ENCODE results near the gene SRCAP. TPM values are rescaled to one million over a fixed set of nuclear protein-coding genes. Genes with fewer than 3 reads are reported as not detected.
A peak's percentile ranks its signal among the peaks of the same experiment; 100 is the strongest.

SRCAP gene
- 10 to 100 TPM; 38.6 to 55.8 (median 43.9) TPM for polyA plus RNA-seq (ENCODE audit: insufficient read length in 3 of 3)
- long read RNA-seq, donor 1, partial matches to known transcripts = 0 of 2 reads
- long read RNA-seq, donor 1, other reads (novel, unspliced or antisense) = 0 of 2 reads
- long read RNA-seq, donor 2, partial matches to known transcripts = 14 of 14 reads
- long read RNA-seq, donor 2, other reads (novel, unspliced or antisense) = 0 of 14 reads
- long read RNA-seq, donor 3, partial matches to known transcripts = 0 of 4 reads
- long read RNA-seq, donor 3, other reads (novel, unspliced or antisense) = 0 of 4 reads
- long read RNA-seq, donor 4, partial matches to known transcripts = 7 of 11 reads
- long read RNA-seq, donor 4, other reads (novel, unspliced or antisense) = 0 of 11 reads
- long read RNA-seq, donor 5, partial matches to known transcripts = 7 of 9 reads
- long read RNA-seq, donor 5, other reads (novel, unspliced or antisense) = 0 of 9 reads
- long read RNA-seq, donor 6, partial matches to known transcripts = 8 of 12 reads
- long read RNA-seq, donor 6, other reads (novel, unspliced or antisense) = 0 of 12 reads
- long read RNA-seq, donor 7, partial matches to known transcripts = 26 of 30 reads
- long read RNA-seq, donor 7, other reads (novel, unspliced or antisense) = 0 of 30 reads
- long read RNA-seq, donor 8, partial matches to known transcripts = 0 of 3 reads
- long read RNA-seq, donor 8, other reads (novel, unspliced or antisense) = 0 of 3 reads
- long read RNA-seq, donor 9, transcript SRCAP-203 (4 exons, 836 nt) = major isoform, 6 of 6 reads
- long read RNA-seq, donor 9, partial matches to known transcripts = 0 of 6 reads
- long read RNA-seq, donor 9, other reads (novel, unspliced or antisense) = 0 of 6 reads
- long read RNA-seq, donor 10, partial matches to known transcripts = 10 of 14 reads
- long read RNA-seq, donor 10, other reads (novel, unspliced or antisense) = 0 of 14 reads
- long read RNA-seq, donor 11, transcript SRCAP-203 (4 exons, 836 nt) = major isoform, 6 of 21 reads
- long read RNA-seq, donor 11, partial matches to known transcripts = 15 of 21 reads
- long read RNA-seq, donor 11, other reads (novel, unspliced or antisense) = 0 of 21 reads
- long read RNA-seq, donor 12, transcript SRCAP-203 (4 exons, 836 nt) = major isoform, 5 of 25 reads
- long read RNA-seq, donor 12, partial matches to known transcripts = 20 of 25 reads
- long read RNA-seq, donor 12, other reads (novel, unspliced or antisense) = 0 of 25 reads
- long read RNA-seq, donor 13, transcript SRCAP-203 (4 exons, 836 nt) = major isoform, 5 of 49 reads
- long read RNA-seq, donor 13, partial matches to known transcripts = 44 of 49 reads
- long read RNA-seq, donor 13, other reads (novel, unspliced or antisense) = 0 of 49 reads
- long read RNA-seq, donor 14 = 0 reads
- long read RNA-seq, donor 15 = 0 reads
- long read RNA-seq, donor 16, partial matches to known transcripts = 12 of 14 reads
- long read RNA-seq, donor 16, other reads (novel, unspliced or antisense) = 0 of 14 reads

DNA sequence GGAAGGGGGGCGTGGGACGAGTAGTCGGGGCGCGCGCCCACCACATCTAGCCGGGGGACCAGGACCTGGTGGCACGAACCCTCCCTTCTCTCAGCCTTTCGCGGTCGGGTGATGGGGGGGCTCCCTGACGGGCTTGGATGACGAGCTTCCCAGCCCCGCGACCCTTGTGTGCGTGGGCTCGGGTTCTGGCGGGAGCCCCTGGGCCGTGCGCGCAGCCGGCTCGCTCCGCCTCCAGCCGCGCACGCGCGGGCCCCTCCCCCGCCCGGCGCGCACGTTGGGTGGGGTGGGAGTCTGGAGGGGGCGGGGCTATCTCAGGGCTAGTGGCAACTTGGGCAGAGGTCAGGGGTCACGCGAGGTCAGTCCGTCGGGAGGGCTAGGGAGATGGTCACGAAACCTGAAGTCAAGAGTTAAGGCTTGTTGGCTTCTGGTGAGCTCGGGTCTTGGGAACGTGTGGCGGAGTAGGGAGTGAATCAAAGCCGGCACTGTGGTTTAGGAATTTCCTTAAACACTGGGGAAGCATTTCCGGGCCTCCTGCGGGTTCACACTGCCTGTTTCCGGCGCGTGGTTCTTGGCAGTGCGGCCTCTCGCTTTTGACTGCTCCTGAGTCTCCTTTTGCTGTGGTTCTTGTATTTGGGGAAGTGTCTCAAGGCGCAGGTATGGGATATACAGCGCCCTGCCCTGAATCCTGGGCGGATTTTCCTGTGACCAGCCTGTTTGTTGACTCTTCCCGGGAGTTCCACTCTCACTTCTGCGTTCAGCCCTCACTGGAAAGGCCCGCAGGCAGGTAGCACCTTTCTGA, at the start of gene SRCAP:
Gene SRCAP (plus strand): TSS at position 356 of the 799 bp plus-strand sequence. CDS start 1,654 bp downstream, outside the sequence.
- DNase-seq = peak; percentile 85

DNA sequence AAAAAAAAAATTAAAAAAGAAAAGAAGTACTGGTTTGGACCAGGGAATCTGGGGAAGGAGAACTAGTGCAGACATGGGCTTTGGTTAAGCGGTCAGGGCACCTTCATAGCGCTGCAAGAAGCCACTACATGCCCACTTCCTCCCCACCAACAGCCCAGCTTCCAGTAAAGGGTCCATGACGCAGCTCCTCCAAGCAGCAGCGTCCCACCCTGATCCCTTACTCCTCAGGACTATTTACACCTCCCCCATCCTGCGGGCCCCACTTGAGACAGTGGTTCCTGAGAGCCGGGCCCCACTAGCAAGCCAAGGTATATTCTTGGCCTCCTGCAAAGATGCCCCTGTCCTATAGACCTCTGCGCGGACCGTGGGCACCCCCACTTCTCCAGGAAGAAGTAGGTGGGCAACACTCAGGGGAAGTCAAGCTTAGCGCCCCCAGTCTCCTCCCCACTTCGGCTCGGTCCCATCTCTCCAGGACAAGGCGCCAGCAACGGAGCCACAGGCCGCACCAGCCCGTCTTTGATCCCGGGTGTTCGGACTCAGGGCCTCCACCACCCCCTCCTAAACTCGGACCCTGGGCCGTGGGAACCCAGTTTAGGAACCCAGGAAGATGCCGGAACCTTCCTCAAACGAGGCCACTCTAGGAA, 49.1 kb upstream of the SRCAP start:
- no peak for DNase-seq

DNA sequence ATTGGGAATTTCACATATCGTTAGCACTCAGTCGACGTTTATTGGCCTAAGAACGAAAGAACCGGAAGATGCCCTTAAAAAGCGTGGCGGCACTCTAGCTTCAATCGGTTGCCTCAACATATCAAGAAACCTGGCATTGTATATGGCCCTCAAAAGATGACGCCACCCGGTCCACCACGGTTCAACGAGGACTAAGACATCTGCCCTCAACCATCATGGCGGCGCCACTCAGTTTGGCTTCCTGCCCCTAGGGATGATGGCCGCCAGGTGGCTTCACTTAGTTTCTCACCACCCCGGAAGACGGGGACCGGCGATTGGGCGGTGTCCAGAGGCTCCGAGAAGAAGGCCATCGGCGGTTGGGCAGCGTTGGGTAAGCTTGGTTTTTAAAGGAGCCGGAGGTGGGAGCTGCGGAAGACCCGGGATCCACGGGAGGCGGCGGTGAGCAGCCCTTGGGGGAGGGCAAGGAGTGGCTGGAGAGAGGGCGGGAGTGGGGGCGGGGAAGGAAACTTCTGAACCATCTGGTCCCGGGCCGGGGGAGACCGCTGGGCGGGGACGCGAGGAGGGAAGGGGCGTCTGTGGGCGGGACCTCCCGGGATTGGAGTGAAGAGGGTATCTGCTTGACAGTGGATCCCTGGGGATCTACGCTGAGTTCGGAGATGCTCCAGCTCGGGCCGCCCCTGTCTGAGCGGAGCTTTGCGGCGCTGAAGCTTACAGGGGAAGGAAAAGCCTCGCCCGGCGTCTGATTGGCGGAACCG, 48.4 kb upstream of the SRCAP start, which contains the start of gene PRR14:
Gene PRR14 (plus strand): TSS at position 592 of the 755 bp plus-strand sequence. CDS start 686 bp downstream, outside the sequence.
- peak; percentile 100 for DNase-seq

DNA sequence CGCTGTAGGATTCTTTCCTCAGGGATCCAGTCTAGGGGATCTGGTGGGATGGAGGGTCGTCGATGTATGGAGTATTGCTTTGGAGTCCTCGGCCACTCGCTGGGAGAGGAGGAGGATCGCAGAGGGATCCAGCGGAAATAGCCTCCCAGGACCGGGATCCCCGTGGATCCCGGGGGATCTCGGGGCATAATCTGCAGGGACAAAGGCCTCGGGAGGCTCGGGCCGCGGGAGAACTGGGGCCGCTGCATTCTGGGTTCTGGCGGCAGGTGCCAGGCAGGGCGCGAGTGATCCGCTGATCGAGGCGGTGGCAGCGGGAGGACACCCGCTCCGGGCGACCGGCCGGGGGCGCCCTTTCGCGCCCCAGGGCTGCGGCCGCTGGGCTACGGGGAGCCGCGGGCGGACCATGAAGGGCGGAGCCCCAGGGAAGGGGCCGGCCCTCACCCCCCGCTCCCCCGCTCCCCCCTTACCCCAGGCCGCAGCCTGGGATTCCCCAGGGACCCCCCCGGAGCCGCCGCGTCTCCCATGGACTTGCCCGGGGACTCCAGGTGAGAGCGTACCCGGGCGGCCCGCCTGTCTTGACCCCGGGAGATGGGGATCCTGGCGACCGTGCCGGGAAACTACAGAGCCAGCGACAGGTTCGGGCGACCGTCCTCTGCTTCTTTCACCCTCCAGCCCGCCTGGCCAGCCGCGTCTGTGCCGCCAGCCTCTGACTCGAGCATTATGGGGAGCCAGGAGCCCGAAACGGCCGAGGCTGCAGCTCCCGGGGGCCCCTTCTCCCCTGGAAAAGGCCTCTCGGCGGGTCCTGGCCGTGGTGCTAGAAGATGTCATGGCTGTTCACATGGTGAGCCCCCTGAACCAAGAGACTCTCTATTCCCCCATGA, 47.6 kb upstream of the SRCAP start:
- DNase-seq = peak; percentile 43

DNA sequence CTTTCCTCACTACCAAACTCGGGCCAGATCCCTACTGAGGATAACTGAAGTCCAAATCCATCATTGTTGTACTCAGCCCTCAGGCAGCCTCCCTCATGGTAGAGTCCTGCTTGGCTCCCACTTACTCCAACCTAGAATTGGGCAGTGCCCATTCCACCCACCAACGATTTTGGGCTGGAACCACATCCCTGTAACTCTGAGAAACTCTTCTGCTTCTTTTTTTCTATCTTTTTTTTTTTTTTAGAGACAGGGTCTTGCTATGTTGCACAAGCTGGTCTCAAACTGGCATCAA, 47.0 kb upstream of the SRCAP start:
- no peak for DNase-seq

DNA sequence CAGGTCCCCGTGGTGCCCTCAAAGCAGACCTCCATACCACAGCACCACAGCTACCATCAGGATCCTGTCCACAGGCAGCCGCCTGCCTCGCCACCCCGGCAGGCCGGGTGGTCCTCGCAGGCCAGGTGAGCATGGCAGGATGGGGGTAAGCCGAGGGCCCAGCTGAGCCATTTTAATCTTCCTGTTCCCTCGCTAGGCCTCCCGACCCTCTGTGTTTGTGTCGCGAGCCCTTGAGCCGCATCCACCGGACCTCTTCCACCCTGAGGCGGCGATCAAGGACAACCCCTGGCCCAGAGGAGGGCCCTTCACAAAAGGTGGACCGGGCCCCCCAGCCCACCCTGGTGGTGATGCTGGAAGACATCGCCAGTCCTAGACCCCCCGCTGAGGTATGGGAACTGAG, 46.3 kb upstream of the SRCAP start:
- DNase-seq = no peak

DNA sequence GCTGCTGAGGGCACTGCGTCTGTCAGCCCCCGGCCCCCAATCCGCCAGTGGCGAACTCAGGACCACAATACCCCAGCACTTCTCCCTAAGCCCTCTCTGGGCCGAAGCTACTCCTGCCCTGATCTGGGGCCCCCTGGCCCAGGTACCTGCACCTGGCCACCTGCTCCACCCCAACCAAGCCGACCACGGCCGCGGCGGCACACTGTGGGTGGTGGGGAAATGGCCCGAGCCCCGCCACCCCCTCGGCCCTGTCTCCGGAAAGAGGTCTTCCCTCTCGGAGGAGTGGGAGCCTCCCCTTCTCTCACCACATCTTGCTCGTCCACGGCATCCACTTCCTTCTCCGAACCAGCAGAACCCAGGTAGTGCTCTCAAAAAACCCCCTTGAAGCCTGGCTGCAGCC, 44.1 kb upstream of the SRCAP start:
- no peak for DNase-seq

DNA sequence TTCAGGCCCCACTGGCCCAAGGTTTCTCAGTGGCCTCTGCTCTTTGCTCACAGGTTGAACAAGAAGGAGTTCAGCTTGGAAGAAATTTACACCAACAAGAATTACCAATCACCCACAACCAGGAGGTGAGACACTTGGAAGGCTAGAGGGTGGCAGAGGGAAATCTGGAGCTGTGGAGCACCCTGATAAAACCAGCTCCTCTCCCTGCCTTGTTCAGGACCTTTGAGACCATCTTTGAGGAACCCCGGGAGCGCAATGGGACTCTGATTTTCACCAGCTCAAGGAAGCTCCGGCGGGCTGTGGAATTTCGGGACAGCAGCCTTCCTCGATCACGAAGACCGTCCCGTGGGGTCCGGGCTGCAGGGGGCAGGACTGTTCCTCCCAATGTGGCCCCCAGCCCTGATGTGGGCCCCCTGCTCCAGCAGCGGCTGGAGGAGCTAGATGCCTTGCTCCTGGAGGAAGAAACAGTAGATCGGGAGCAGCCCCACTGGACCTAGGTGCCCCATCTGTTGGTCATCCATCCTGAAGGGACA, 43.1 kb upstream of the SRCAP start:
- DNase-seq = no peak

DNA sequence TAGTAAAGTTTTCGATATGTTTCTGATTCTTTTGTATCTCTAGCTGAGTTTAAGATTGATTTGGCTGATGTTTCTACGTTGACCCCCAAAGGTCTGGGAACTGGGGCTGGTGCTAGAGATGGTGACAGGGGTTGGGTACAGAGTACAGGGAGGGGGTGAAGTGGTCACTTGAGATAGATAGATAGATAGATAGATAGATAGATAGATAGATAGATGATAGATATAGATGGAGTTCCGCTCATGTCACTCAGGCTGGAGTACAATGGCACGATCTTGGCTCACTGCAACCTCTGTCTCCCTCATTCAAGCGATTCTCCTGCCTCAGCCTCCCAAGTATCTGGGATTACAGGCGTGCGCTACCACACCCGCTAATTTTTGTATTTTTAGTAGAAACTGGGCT, 42.6 kb upstream of the SRCAP start:
- DNase-seq = no peak

DNA sequence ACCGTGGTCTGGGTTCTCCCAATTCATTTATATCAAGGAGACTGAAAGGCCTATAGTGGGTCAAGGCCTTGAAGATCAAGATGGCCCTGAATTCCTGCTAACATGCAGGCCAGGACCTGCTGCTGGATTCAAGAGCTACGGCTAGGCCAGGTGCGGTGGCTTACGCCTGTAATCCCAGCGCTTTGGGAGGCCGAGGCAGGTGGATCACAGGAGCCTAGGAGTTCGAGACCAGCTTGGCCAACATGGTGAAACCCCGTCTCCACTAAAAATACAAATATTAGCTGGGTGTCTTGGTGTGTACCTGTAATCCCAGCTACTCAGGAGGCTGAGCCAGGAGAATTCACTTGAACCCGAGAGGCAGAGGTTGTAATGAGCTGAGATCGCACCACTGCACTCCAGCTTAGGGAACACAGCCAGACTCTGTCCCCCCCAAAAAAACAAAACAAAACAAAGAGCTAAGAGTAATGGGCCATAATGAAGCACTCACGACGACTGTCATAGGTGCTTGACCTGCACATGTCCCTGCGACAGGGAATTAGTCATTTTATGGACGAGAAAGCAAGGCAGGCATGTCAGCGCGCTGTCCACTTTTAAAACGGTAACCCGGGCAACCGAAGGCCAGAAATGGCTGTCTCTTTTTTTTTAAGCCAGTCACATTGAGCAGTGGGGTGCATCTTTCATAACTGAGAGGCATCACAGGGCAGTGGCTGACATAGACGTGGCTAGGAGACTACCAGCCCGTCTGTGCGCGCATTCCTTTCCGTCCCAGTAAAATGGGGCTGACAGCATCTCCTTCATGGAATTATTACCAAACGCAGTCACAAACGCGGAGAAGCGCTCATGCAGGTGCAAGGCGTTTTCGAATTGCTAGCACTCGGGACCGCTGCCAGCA, 41.8 kb upstream of the SRCAP start:
- DNase-seq = no peak

DNA sequence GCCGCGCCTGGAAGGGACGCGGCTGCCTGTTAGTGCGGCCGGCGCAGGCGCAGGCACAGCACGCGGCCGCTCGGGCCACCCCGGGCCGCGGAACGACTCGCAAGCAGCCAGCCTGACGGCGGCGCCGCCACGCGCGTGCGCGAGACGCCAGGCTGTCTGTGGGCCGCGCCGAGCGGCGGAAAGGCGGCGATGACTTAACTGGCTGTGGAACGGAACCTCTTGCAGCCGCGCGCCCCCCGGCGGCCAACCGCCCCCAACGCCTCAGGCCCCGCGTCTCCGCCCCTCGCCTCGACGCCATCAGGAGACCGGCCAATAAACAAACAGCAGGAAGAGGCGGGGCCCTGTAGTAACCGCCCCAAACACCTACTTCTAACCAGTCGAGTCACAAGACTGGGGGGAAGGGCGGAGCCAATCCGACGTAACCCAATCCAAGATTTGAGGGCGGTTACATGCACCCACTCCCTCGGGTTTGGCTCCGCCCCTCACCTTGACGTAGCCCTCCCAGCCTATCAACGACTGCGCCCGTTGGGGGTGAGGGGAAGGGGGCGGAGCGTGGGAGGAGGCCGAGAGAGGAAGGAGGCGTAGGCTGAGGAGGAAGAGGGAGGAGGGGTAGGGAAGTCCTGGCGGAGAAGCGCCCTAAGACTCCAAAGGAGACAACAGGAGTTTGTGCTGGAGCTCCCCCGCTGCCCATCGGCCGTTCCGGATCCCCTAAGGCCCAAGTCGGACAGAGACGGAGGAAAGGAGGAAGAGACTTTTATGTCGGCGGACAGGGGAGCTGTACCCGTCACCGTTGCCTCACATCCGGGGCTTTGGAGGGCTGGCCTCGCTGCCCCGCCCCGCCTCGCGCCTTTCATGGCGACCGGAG, 40.9 kb upstream of the SRCAP start, which contains the start of gene FBRS:
Gene FBRS (plus strand): TSS at position 566 of the 865 bp plus-strand sequence. CDS start 1,088 bp downstream, outside the sequence.
- DNase-seq = peak; percentile 100

DNA sequence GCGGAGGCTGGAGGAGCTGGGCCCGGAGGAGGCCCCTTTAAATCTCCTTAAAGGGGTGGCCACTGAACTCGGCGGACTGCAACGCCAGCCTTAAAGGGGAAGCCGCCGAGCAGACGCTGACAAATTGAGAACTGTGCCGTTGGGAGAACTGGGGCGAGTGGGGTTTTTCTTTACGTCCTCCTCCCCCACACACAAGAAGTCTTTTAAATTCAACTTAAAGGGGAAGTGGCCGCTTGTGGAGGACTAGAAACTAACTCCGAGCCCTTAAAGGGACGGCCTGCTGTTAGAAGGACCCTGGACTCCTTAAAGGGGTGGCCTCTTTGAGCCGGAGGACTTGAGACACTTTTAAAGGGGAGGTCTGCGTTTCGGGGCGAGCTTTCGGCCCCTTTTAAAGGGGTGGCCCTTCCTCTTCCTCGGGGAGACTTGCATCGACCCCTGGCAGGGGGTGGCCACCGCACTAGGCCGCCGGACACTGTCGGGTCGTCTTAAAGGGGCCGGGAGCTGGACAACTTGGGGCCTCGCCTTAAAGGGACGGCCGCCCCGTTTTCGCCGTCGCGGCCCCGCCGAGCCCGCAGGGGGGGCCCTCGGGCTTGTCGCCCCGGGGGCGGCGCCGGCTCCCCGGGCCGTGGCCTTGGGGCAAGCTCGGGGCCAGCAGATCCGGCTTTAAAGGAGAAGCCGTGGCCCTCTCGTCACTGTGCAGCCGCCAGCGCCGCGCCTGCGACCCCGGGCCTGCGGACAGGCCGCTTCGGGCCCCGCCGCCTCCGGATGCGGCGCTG, 40.1 kb upstream of the SRCAP start:
- DNase-seq = peak; percentile 97

DNA sequence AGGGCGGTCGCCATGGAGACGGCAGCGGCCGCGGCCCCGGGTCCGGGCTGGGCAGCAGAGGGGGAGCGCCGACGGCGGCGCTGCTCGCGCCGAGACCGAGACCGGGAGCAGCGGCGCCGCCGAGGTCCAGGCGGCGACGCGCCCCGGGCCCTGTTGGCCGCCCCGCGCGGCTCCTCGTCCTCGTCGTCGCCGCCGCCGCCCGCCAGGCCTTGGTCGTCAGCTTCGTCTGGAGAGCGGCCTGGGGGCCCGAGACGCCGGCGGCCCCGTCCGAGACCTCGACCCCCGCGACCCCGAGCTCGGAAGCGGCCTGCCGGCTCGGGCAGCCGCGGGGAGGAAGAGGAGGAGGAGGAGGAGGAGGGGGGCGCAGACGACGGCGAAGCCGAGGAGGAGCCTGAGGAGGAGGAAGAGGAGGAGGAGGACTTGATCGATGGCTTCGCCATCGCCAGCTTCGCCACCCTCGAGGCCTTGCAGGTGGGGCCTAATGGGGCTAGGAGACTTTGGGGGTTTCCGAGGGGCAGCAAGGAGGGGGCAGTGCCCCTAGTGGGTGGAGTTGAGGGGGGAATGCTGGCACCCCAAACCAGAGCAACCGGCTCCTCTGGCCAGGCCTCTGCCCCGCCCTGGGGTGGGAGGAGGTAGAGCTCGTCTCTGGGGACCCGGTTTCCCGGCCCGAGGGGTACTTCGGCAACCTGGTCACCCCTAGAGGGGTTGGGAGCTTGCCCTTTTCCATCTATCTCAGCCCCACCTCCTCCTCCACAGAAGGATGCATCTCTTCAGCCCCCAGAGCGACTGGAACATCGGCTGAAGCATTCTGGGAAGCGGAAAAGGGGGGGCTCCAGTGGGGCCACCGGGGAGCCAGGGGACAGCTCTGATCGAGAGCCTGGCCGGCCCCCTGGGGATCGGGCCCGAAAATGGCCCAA, 39.2 kb upstream of the SRCAP start:
- no peak for DNase-seq
